Measurements from ENCODE around the gene CYFIP1.

Gene CYFIP1

GRCh38 chr15:22887157-22887951 lies 92.8 kb downstream of the CYFIP1 start:
- no peak for DNase-seq

GRCh38 chr15:22885120-22885519 lies 95.0 kb downstream of the CYFIP1 start:
- no peak for DNase-seq

GRCh38 chr15:22884344-22884743 lies 95.8 kb downstream of the CYFIP1 start:
- DNase-seq = no peak

- DNase-seq = no peak
Observed at GRCh38 chr15:22883196-22883595, 97.0 kb downstream of the CYFIP1 start.

GRCh38 chr15:22881739-22882440 lies 98.3 kb downstream of the CYFIP1 start:
- DNase-seq = no peak

GRCh38 chr15:22880981-22881738 lies 99.0 kb downstream of the CYFIP1 start:
- no peak for DNase-seq

GRCh38 chr15:22880068-22880980 lies 99.8 kb downstream of the CYFIP1 start:
- no peak for DNase-seq

- no peak for DNase-seq
Observed at GRCh38 chr15:22878103-22878502, 102.1 kb downstream of the CYFIP1 start.

GRCh38 chr15:22877607-22878006 lies 102.6 kb downstream of the CYFIP1 start:
- no peak for DNase-seq

- DNase-seq = no peak
Observed at GRCh38 chr15:22877117-22877516, 103.1 kb downstream of the CYFIP1 start.

- no peak for DNase-seq
Observed at GRCh38 chr15:22874966-22875365, 105.2 kb downstream of the CYFIP1 start.

GRCh38 chr15:22874256-22874655 lies 105.9 kb downstream of the CYFIP1 start:
- no peak for DNase-seq

- DNase-seq = no peak
Observed at GRCh38 chr15:22873841-22874240, 106.3 kb downstream of the CYFIP1 start.

GRCh38 chr15:22872936-22873701 lies 107.0 kb downstream of the CYFIP1 start:
- DNase-seq = no peak

GRCh38 chr15:22871481-22872086 lies 108.6 kb downstream of the CYFIP1 start:
- DNase-seq = no peak

GRCh38 chr15:22870865-22871264 lies 109.3 kb downstream of the CYFIP1 start:
- DNase-seq = no peak

- DNase-seq = no peak
Observed at GRCh38 chr15:22869856-22870255, 110.3 kb downstream of the CYFIP1 start.

- no peak for DNase-seq
Observed at GRCh38 chr15:22868928-22869327, 111.2 kb downstream of the CYFIP1 start.

GRCh38 chr15:22868495-22868894 lies 111.7 kb downstream of the CYFIP1 start:
- DNase-seq = no peak

GRCh38 chr15:22867886-22868285 lies 112.3 kb downstream of the CYFIP1 start:
- DNase-seq = no peak

- no peak for DNase-seq
Observed at GRCh38 chr15:22866079-22866478, 114.1 kb downstream of the CYFIP1 start.
